MCF 10A (cell line): ENCODE data around the gene CNGA4. TPM values are rescaled to one million over a fixed set of nuclear protein-coding genes. Genes with fewer than 3 reads are reported as not detected.

Experiments
- BruUV-seq: library from RNA; stranded (reverse); fragments of 400-500 nt; replicated peaks from 2 replicates; lab custom pipeline; 2021; lab: Mats Ljungman, UMichigan
- CTCF ChIA-PET: fragments of 300-600 bp; sonication (Branson Sonifier 250); formaldehyde crosslinking; extraction: SDS; loops from one replicate; lab custom pipeline; 2021; ENCODE audit warnings: antibody characterized with exemption, inconsistent platforms; lab: Yijun Ruan, JAX
- POLR2A ChIA-PET: fragments of 300-600, 350-650 bp; sonication (Branson Sonifier 250); formaldehyde crosslinking; extraction: SDS; loops from one replicate; lab custom pipeline; 2020; ENCODE audit warnings: antibody characterized with exemption, inconsistent platforms; lab: Yijun Ruan, JAX
- DNase-seq: peaks from one replicate; pipeline ENCODE4 v3.0.0-alpha.2; 2018; ENCODE audit not compliant: unreplicated experiment
- H3K27ac Mint-ChIP-seq: one replicate; pipeline ENCODE4 v1.8.0; 2022; ENCODE audit warnings: mild to moderate bottlenecking, low read depth, mixed read lengths; ENCODE audit not compliant: unreplicated experiment
- H3K27me3 Mint-ChIP-seq: one replicate; pipeline ENCODE4 v1.8.0; 2022; ENCODE audit warnings: mixed read lengths; ENCODE audit not compliant: insufficient read depth, unreplicated experiment
- H3K36me3 Mint-ChIP-seq: one replicate; pipeline ENCODE4 v1.8.0; 2022; ENCODE audit warnings: mild to moderate bottlenecking, moderate library complexity, mixed read lengths; ENCODE audit not compliant: insufficient read depth, unreplicated experiment
- H3K4me1 Mint-ChIP-seq: one replicate; pipeline ENCODE4 v1.8.0; 2022; ENCODE audit warnings: mixed read lengths; ENCODE audit not compliant: insufficient read depth, unreplicated experiment
- H3K4me3 Mint-ChIP-seq: one replicate; pipeline ENCODE4 v1.8.0; 2022; ENCODE audit warnings: mild to moderate bottlenecking, moderate library complexity, mixed read lengths; ENCODE audit not compliant: unreplicated experiment
- H3K9me3 Mint-ChIP-seq: one replicate; pipeline ENCODE4 v1.8.0; 2022; ENCODE audit warnings: mixed read lengths; ENCODE audit not compliant: unreplicated experiment
- CTCF ChIP-seq: fragments of 200-600 bp; IDR thresholded peaks from one replicate; pipeline ENCODE4 v1.8.0; 2022; ENCODE audit warnings: antibody characterized with exemption, mild to moderate bottlenecking; ENCODE audit not compliant: unreplicated experiment
- intact Hi-C: fragments of 100-400 bp; cut with micrococcal nuclease; formaldehyde crosslinking; loops from 2 replicates; pipeline ENCODE4 v1.14.1; 2022
- total RNA-seq: library from RNA; stranded (reverse); gene quantifications from 2 replicates; pipeline ENCODE4 v1.2.3, GENCODE V29; 2022

The CNGA4 gene
- total RNA-seq, 1 experiment from 2014 or later: not detected

GRCh38 chr11:6197466-6198200 is 41.3 kb upstream of the CNGA4 start:
- DNase-seq: no peak
- H3K27ac Mint-ChIP-seq: no peak overlapping the region
- CTCF ChIA-PET: interaction anchor here (1.1 kb wide), 1 partner anchor 53 kb away, joined by 4 read pairs; no protein-coding TSS in a partner anchor

GRCh38 chr11:6199174-6199810 is 39.6 kb upstream of the CNGA4 start, which contains the start of gene OR52W1:
OR52W1 (plus strand) TSS chr11:6199224; CDS start chr11:6199224, 0 bp downstream.
- Mint-ChIP-seq H3K36me3 (no peaks in the 10 kb centered on the region), H3K27ac (no peak within 1 kb of the TSS), H3K4me3 (no peak within 1 kb of the TSS), H3K27me3 (no peaks in the 10 kb centered on the region), H3K9me3 (no peaks in the 10 kb centered on the region), H3K4me1 (peaks cover 4% of the 10 kb centered on the region)
- intact Hi-C loops: no loop called here
- DNase-seq: no peak
- no TSS peak for BruUV-seq
- CTCF ChIA-PET: interaction anchor here (1.1 kb wide), 1 partner anchor 52 kb away, joined by 4 read pairs; no protein-coding TSS in a partner anchor
- no peak for TF ChIP-seq CTCF
- POLR2A ChIA-PET: no interaction called here

More at GRCh38 chr11:6197466-6198200, 41.3 kb upstream of the CNGA4 start:
- intact Hi-C loops: no loop called here
- Mint-ChIP-seq H3K4me3 (no peak overlapping the region), H3K9me3 (no peaks in the 10 kb centered on the region), H3K4me1 (peaks cover 4% of the 10 kb centered on the region), H3K27me3 (no peaks in the 10 kb centered on the region), H3K36me3 (no peaks in the 10 kb centered on the region)
- TF ChIP-seq CTCF: no peak
- POLR2A ChIA-PET: no interaction called here
- BruUV-seq: no TSS peak

- CTCF ChIA-PET: interaction anchor here (0.6 to 0.7 kb wide), 2 partner anchors 206 to 1997 kb away, joined by 3 read pairs; no protein-coding TSS in a partner anchor
- Mint-ChIP-seq H3K4me1 (peaks cover 8% of the 10 kb centered on the region), H3K4me3 (no peak overlapping the region), H3K27ac (no peak overlapping the region), H3K27me3 (no peaks in the 10 kb centered on the region), H3K36me3 (peaks cover under 1% of the 10 kb centered on the region), H3K9me3 (no peaks in the 10 kb centered on the region)
- intact Hi-C loops: no loop called here
- POLR2A ChIA-PET: no interaction called here
- no TSS peak for BruUV-seq
- peak; percentile 45 for DNase-seq
- TF ChIP-seq CTCF: no peak
Measured at GRCh38 chr11:6200975-6201374, 37.9 kb upstream of the CNGA4 start.

GRCh38 chr11:6201481-6201880 is 37.4 kb upstream of the CNGA4 start:
- ChIA-PET CTCF (interaction anchor here (0.6 kb wide), 1 partner anchor 153 kb away, joined by 3 read pairs; no protein-coding TSS in a partner anchor), POLR2A (interaction anchor here (0.6 kb wide), 1 partner anchor 9 kb away, joined by 3 read pairs; no protein-coding TSS in a partner anchor)
- H3K4me1 Mint-ChIP-seq: peaks cover 8% of the 10 kb centered on the region
- intact Hi-C loops: no loop called here
- no TSS peak for BruUV-seq
- TF ChIP-seq CTCF: no peak
- peaks cover 5% of the 10 kb centered on the region for H3K36me3 Mint-ChIP-seq
- H3K4me3 Mint-ChIP-seq: no peak overlapping the region
- DNase-seq: no peak
- no peaks in the 10 kb centered on the region for H3K27me3 Mint-ChIP-seq
- H3K27ac Mint-ChIP-seq: no peak overlapping the region
- H3K9me3 Mint-ChIP-seq: no peaks in the 10 kb centered on the region
